ENCODE data around the gene SLC40A1. TPM values are rescaled to one million over a fixed set of nuclear protein-coding genes. Genes with fewer than 3 reads are reported as not detected.

Gene SLC40A1
- total and polyA plus RNA-seq, 2 of the 13 experiments (the other 11 are each of a cell fraction or from before 2014, with no cell fraction given), result 10.6 to 24.9 TPM

DNA sequence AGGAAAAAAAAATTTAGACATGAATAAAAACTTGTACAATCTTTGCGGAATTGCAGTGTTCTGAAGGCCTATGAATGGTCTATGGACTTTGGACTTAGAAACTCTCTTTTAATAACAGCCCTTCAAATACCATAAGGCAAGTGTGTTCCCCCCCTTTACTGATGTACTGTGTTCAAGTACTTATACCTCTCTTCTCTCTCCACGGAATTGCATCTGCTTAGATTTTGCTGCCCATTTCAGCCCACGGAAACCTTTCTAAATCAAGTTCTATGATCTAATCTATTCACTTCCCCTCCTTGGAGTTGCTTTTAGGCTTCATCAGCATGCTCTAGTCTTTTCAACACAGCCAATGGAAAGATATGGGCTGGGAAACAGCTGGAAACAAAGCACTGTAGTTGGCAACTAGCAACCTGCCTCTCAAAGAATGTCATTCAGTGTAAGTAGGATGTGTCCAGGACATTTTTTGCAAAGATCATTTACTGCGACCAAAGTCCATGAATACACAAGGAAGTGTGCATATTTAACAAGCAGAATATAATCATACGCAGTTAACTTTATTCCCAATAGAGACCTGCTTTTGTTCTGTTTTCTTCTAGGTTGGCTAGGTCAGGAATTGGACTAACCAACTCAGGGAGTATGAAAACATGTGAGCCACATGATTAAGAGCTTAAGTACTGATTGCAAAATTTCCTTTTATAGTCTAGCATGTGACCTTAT, 58.0 kb downstream of the SLC40A1 start:
- Histone ChIP-seq H3K79me2 (ENCODE audit: insufficient read depth, low read length) (no peaks in the 10 kb centered on the region), H3K9me3 (ENCODE audit: low read length) (no peaks in the 10 kb centered on the region), H2AFZ (ENCODE audit: low read length) (peak overlapping the region; percentile 4), H3K27me3 (ENCODE audit: control insufficient read depth in 1 of 2, insufficient read depth in 2 of 2, low read length in 2 of 2) (no peaks in the 10 kb centered on the region), H3K4me2 (ENCODE audit: low read depth, low read length) (peak overlapping the region; percentile 65), H3K4me1 (ENCODE audit: insufficient read depth, low read length) (peaks cover 42% of the 10 kb centered on the region), H3K36me3 (replicated peaks in 1 of 2; ENCODE audit: control insufficient read depth in 1 of 2, insufficient read depth in 2 of 2, low read length in 2 of 2) (no peaks in the 10 kb centered on the region), H3K27ac (ENCODE audit: extremely low read length, insufficient read depth, low read length) (peak overlapping the region; percentile 57), H4K20me1 (ENCODE audit: insufficient read depth, low read length) (no peaks in the 10 kb centered on the region), H3K9ac (ENCODE audit: insufficient read depth, low read depth, low read length) (peak overlapping the region; percentile 32; the same call in 1 of the 2 replicates), H3K4me3 (replicated peaks in 1 of 3; ENCODE audit: insufficient read depth in 1 of 3, low read depth in 2 of 3, low read length in 3 of 3) (peak overlapping the region in 2 of 3 experiments; percentile 3 to 30; a peak in 1 of 6 replicates)
- ATAC-seq (peak; percentile 87), DNase-seq (ENCODE audit: low spot score) (peak; percentile 95), FAIRE-seq (peak; percentile 67)
- ChIA-PET CTCF (ENCODE audit: low intra/inter-chr PET ratio, low total read pairs) (interaction anchor here (0.8 kb wide), 1 partner anchor 16 kb away, joined by 3 read pairs; no protein-coding TSS in a partner anchor), POLR2A (interaction anchor here (1.0 to 2.7 kb wide), 12 partner anchors 10 to 103 kb away, joined by 3 to 25 read pairs (median 4); partner anchors contain the start of genes SLC40A1 and WDR75)
- BruUV-seq (replicated peaks), result TSS peak; percentile 66
- intact Hi-C loops (cut with micrococcal nuclease; ENCODE audit: unreplicated experiment) (loop anchor here (1.0 to 5.0 kb wide), 4 partner anchors 16 to 90 kb away; partner anchors contain the start of gene SLC40A1), in situ Hi-C loops (cut with HindIII; ENCODE audit: extremely low pct_ligation_motif_present, low pct_unique_long_range_greater_than_20kb) (no loop called here)
- 9% methylated on average over 5 of the region's 5 CpGs for WGBS (ENCODE audit: low lambda C conversion rate)
- TF ChIP-seq ZNF614 (CRISPR knock-in tag; IDR thresholded peaks at IDR 0.05; ENCODE audit: borderline replicate concordance), result peak; percentile 62
- peak; percentile 68; the same call in 1 of the 2 replicates for TF ChIP-seq ZNF644 (CRISPR knock-in tag; IDR thresholded peaks at IDR 0.05; ENCODE audit: low read depth)
- TF ChIP-seq, protein P1, sequence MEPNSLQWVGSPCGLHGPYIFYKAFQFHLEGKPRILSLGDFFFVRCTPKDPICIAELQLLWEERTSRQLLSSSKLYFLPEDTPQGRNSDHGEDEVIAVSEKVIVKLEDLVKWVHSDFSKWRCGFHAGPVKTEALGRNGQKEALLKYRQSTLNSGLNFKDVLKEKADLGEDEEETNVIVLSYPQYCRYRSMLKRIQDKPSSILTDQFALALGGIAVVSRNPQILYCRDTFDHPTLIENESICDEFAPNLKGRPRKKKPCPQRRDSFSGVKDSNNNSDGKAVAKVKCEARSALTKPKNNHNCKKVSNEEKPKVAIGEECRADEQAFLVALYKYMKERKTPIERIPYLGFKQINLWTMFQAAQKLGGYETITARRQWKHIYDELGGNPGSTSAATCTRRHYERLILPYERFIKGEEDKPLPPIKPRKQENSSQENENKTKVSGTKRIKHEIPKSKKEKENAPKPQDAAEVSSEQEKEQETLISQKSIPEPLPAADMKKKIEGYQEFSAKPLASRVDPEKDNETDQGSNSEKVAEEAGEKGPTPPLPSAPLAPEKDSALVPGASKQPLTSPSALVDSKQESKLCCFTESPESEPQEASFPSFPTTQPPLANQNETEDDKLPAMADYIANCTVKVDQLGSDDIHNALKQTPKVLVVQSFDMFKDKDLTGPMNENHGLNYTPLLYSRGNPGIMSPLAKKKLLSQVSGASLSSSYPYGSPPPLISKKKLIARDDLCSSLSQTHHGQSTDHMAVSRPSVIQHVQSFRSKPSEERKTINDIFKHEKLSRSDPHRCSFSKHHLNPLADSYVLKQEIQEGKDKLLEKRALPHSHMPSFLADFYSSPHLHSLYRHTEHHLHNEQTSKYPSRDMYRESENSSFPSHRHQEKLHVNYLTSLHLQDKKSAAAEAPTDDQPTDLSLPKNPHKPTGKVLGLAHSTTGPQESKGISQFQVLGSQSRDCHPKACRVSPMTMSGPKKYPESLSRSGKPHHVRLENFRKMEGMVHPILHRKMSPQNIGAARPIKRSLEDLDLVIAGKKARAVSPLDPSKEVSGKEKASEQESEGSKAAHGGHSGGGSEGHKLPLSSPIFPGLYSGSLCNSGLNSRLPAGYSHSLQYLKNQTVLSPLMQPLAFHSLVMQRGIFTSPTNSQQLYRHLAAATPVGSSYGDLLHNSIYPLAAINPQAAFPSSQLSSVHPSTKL (CRISPR knock-in tag; IDR thresholded peaks at IDR 0.05), result peak; percentile 80
- TF ChIP-seq ATF1 (CRISPR knock-in tag; IDR thresholded peaks at IDR 0.05), result peak; percentile 12; the same call in 1 of the 2 replicates
- TF ChIP-seq, protein P2, sequence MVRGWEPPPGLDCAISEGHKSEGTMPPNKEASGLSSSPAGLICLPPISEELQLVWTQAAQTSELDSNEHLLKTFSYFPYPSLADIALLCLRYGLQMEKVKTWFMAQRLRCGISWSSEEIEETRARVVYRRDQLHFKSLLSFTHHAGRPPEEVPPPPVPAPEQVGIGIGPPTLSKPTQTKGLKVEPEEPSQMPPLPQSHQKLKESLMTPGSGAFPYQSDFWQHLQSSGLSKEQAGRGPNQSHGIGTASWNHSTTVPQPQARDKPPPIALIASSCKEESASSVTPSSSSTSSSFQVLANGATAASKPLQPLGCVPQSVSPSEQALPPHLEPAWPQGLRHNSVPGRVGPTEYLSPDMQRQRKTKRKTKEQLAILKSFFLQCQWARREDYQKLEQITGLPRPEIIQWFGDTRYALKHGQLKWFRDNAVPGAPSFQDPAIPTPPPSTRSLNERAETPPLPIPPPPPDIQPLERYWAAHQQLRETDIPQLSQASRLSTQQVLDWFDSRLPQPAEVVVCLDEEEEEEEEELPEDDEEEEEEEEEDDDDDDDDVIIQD (CRISPR knock-in tag; IDR thresholded peaks at IDR 0.05; ENCODE audit: low read depth), result peak; percentile 68; the same call in 1 of the 2 replicates
- TF ChIP-seq ZSCAN20 (CRISPR knock-in tag; IDR thresholded peaks at IDR 0.05; ENCODE audit: borderline replicate concordance), result no peak
- 0 out of 2 replicates have a peak, but pooled peaks have one; percentile 50 for TF ChIP-seq FOXK1 (CRISPR knock-in tag; IDR thresholded peaks at IDR 0.05; ENCODE audit: borderline replicate concordance, low read depth)
- TF ChIP-seq, protein P3, sequence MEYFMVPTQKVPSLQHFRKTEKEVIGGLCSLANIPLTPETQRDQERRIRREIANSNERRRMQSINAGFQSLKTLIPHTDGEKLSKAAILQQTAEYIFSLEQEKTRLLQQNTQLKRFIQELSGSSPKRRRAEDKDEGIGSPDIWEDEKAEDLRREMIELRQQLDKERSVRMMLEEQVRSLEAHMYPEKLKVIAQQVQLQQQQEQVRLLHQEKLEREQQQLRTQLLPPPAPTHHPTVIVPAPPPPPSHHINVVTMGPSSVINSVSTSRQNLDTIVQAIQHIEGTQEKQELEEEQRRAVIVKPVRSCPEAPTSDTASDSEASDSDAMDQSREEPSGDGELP (IDR thresholded peaks at IDR 0.05; ENCODE audit: borderline replicate concordance, low read depth), result peak; percentile 77
- no peak for TF ChIP-seq HDAC1 (CRISPR knock-in tag; IDR thresholded peaks at IDR 0.05)
- no peak; the same call in none of the 2 replicates for TF ChIP-seq BCL6 (CRISPR knock-in tag; IDR thresholded peaks at IDR 0.05)
- peak; percentile 53; the same call in 1 of the 2 replicates for TF ChIP-seq SALL1 (CRISPR knock-in tag; IDR thresholded peaks at IDR 0.05)
- peak; percentile 9; the same call in 1 of the 2 replicates for TF ChIP-seq CREM (IDR thresholded peaks at IDR 0.05)
- no peak for TF ChIP-seq CREM (CRISPR knock-in tag; IDR thresholded peaks at IDR 0.05)
- peak; percentile 56; the same call in 1 of the 2 replicates for TF ChIP-seq ERF (CRISPR knock-in tag; IDR thresholded peaks at IDR 0.05)
- no peak for TF ChIP-seq RBAK (CRISPR knock-in tag; IDR thresholded peaks at IDR 0.05)
- TF ChIP-seq, protein P4, sequence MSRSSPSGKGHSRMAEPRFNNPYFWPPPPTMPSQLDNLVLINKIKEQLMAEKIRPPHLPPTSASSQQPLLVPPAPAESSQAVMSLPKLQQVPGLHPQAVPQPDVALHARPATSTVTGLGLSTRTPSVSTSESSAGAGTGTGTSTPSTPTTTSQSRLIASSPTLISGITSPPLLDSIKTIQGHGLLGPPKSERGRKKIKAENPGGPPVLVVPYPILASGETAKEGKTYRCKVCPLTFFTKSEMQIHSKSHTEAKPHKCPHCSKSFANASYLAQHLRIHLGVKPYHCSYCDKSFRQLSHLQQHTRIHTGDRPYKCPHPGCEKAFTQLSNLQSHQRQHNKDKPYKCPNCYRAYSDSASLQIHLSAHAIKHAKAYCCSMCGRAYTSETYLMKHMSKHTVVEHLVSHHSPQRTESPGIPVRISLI (CRISPR knock-in tag; IDR thresholded peaks at IDR 0.05; ENCODE audit: borderline replicate concordance), result peak; percentile 41; the same call in 1 of the 2 replicates
- peak; percentile 14; the same call in 1 of the 2 replicates for TF ChIP-seq CEBPB (IDR thresholded peaks at IDR 0.05; ENCODE audit: borderline replicate concordance, low read depth, low read length)
